Activated B cell treated with CpG ODN at 0.5 μM for 24 hours (primary cell): Measurements from ENCODE around the gene HNRNPLL. TPM values are rescaled to one million over a fixed set of nuclear protein-coding genes. Genes with fewer than 3 reads are reported as not detected.
A peak's percentile ranks its signal among the peaks of the same experiment; 100 is the strongest.
"Not testable (repeated sequence)": the region's sequence is repeated elsewhere in the genome, so short reads cannot be mapped to it uniquely, and the experiment has no call there.

Source experiments
- ATAC-seq: fragments of 200-7000 bp; cut with Tn5 transposase; one replicate; pipeline ENCODE4 v1.10.0; 2021; ENCODE audit warnings: low read depth, mild to moderate bottlenecking, moderate library complexity
- CTCF ChIA-PET: fragments of 350-600 bp; sonication (Branson Sonifier 250); formaldehyde crosslinking; loops from one replicate; lab custom pipeline; 2021; ENCODE audit warnings: antibody characterized with exemption; lab: Charles Lee
- POLR2A ChIA-PET: fragments of 350-600 bp; sonication (Branson Sonifier 250); formaldehyde crosslinking; loops from one replicate; lab custom pipeline; 2021; ENCODE audit warnings: antibody characterized with exemption; lab: Charles Lee
- DNase-seq: peaks from one replicate; pipeline ENCODE4 v3.0.0; 2022
- H3K27ac Mint-ChIP-seq: one replicate; pipeline ENCODE4 v1.8.0; 2020; ENCODE audit warnings: mixed read lengths
- H3K27me3 Mint-ChIP-seq: one replicate; pipeline ENCODE4 v1.8.0; 2021; ENCODE audit warnings: mixed read lengths
- H3K36me3 Mint-ChIP-seq: one replicate; pipeline ENCODE4 v1.8.0; 2021; ENCODE audit warnings: low read depth, mixed read lengths
- H3K4me1 Mint-ChIP-seq: one replicate; pipeline ENCODE4 v1.8.0; 2021; ENCODE audit warnings: mixed read lengths
- H3K4me3 Mint-ChIP-seq: one replicate; pipeline ENCODE4 v1.8.0; 2020; ENCODE audit warnings: mild to moderate bottlenecking, mixed read lengths
- H3K9me3 Mint-ChIP-seq: one replicate; pipeline ENCODE4 v1.8.0; 2020; ENCODE audit warnings: mixed read lengths
- CTCF ChIP-seq: fragments of 200-600 bp; IDR thresholded peaks from one replicate; pipeline ENCODE4 v1.8.0; 2022; ENCODE audit warnings: antibody characterized with exemption, mild to moderate bottlenecking
- intact Hi-C: fragments of 100-400 bp; cut with micrococcal nuclease; formaldehyde crosslinking; loops from one replicate; pipeline ENCODE4 v1.15.1; 2024
- total RNA-seq: library from RNA; stranded (reverse); gene quantifications from 2 replicates; pipeline ENCODE4 v1.2.3, GENCODE V29; 2022

HNRNPLL gene
- total RNA-seq, 1 donor from 2014 or later = 8.8 TPM

GRCh38 chr2:38537937-38538525 is 64.7 kb downstream of the HNRNPLL start:
- ChIA-PET POLR2A (interaction anchor here (0.6 kb wide), 1 partner anchor 28 kb away, joined by 7 read pairs; no protein-coding TSS in a partner anchor), CTCF (interaction anchor here (1.0 to 3.7 kb wide), 3 partner anchors 30 to 201 kb away, joined by 3 to 16 read pairs (median 3); no protein-coding TSS in a partner anchor)
- no peaks in the 10 kb centered on the region for H3K36me3 Mint-ChIP-seq
- no peak overlapping the region for H3K4me3 Mint-ChIP-seq
- H3K9me3 Mint-ChIP-seq = no peaks in the 10 kb centered on the region
- peaks cover 33% of the 10 kb centered on the region for H3K4me1 Mint-ChIP-seq
- intact Hi-C loops = loop anchor here (2.0 to 5.0 kb wide), 3 partner anchors 34 to 129 kb away; partner anchors contain the start of gene GALM
- no peak overlapping the region for H3K27ac Mint-ChIP-seq
- no peak for ATAC-seq
- peaks cover 23% of the 10 kb centered on the region for H3K27me3 Mint-ChIP-seq
- DNase-seq = no peak
- no peak for TF ChIP-seq CTCF

- intact Hi-C loops = loop anchor here (2.0 to 5.0 kb wide), 3 partner anchors 35 to 130 kb away; partner anchors contain the start of gene GALM
These were observed 65.4 kb downstream of the HNRNPLL start for GRCh38 chr2:38537296-38537695.

GRCh38 chr2:38535744-38536506 is 66.8 kb downstream of the HNRNPLL start:
- intact Hi-C loops = loop anchor here (1.0 to 5.0 kb wide), 5 partner anchors 36 to 205 kb away; partner anchors contain the start of gene GALM
- TF ChIP-seq CTCF = peak; percentile 92
- peak; percentile 47 for ATAC-seq
- DNase-seq = peak; percentile 84
- Mint-ChIP-seq H3K27ac (no peak overlapping the region), H3K36me3 (no peaks in the 10 kb centered on the region), H3K4me3 (peak overlapping the region; percentile 75), H3K27me3 (peaks cover 11% of the 10 kb centered on the region), H3K4me1 (peaks cover 39% of the 10 kb centered on the region), H3K9me3 (no peaks in the 10 kb centered on the region)
- ChIA-PET POLR2A (interaction anchor here (0.7 to 1.6 kb wide), 4 partner anchors 8 to 215 kb away, joined by 3 to 4 read pairs (median 4); partner anchors contain the start of gene SRSF7), CTCF (interaction anchor here (0.6 to 3.7 kb wide), 6 partner anchors 28 to 208 kb away, joined by 3 to 16 read pairs (median 4); partner anchors contain the start of gene HNRNPLL)

More at GRCh38 chr2:38537296-38537695, 65.4 kb downstream of the HNRNPLL start:
- H3K36me3 Mint-ChIP-seq, DNase-seq, ATAC-seq, H3K4me3 Mint-ChIP-seq, H3K9me3 Mint-ChIP-seq, H3K27ac Mint-ChIP-seq: not testable (repeated sequence)
- peaks cover 16% of the 10 kb centered on the region for H3K27me3 Mint-ChIP-seq
- CTCF ChIA-PET = interaction anchor here (1.0 to 3.7 kb wide), 3 partner anchors 29 to 202 kb away, joined by 3 to 16 read pairs (median 4); no protein-coding TSS in a partner anchor
- H3K4me1 Mint-ChIP-seq = peaks cover 39% of the 10 kb centered on the region
- POLR2A ChIA-PET = interaction anchor here (1.4 kb wide), 1 partner anchor 11 kb away, joined by 3 read pairs; no protein-coding TSS in a partner anchor

GRCh38 chr2:38535404-38535743 is 67.4 kb downstream of the HNRNPLL start:
- H3K9me3 Mint-ChIP-seq = no peaks in the 10 kb centered on the region
- no peaks in the 10 kb centered on the region for H3K36me3 Mint-ChIP-seq
- H3K27me3 Mint-ChIP-seq = peaks cover 9% of the 10 kb centered on the region
- no peak for DNase-seq
- POLR2A ChIA-PET = interaction anchor here (0.8 to 1.6 kb wide), 2 partner anchors 209 to 216 kb away, joined by 3 to 4 read pairs; partner anchors contain the start of gene SRSF7
- no peak overlapping the region for H3K27ac Mint-ChIP-seq
- H3K4me1 Mint-ChIP-seq = peaks cover 44% of the 10 kb centered on the region
- intact Hi-C loops = loop anchor here (5.0 kb wide), 2 partner anchors 37 to 132 kb away; partner anchors contain the start of gene GALM
- H3K4me3 Mint-ChIP-seq = peak overlapping the region; percentile 75
- no peak for TF ChIP-seq CTCF
- CTCF ChIA-PET = interaction anchor here (0.8 to 3.7 kb wide), 4 partner anchors 27 to 208 kb away, joined by 4 to 16 read pairs (median 4); no protein-coding TSS in a partner anchor
- no peak for ATAC-seq

- H3K36me3 Mint-ChIP-seq = no peaks in the 10 kb centered on the region
- DNase-seq (no peak), ATAC-seq (no peak)
- H3K4me1 Mint-ChIP-seq = peaks cover 46% of the 10 kb centered on the region
- intact Hi-C loops = loop anchor here (5.0 kb wide), 2 partner anchors 37 to 132 kb away; partner anchors contain the start of gene GALM
- no peaks in the 10 kb centered on the region for H3K9me3 Mint-ChIP-seq
- no peak overlapping the region for H3K27ac Mint-ChIP-seq
- peaks cover 9% of the 10 kb centered on the region for H3K27me3 Mint-ChIP-seq
- TF ChIP-seq CTCF = no peak
- ChIA-PET POLR2A (interaction anchor here (0.8 to 1.6 kb wide), 2 partner anchors 209 to 217 kb away, joined by 3 to 4 read pairs; partner anchors contain the start of gene SRSF7), CTCF (interaction anchor here (0.8 to 3.7 kb wide), 5 partner anchors 27 to 209 kb away, joined by 3 to 16 read pairs (median 4); no protein-coding TSS in a partner anchor)
- H3K4me3 Mint-ChIP-seq = no peak overlapping the region
These were observed 67.9 kb downstream of the HNRNPLL start for GRCh38 chr2:38534746-38535403.
